GM12875 (cell line): ENCODE measurements around the gene TIMM8A.

ENCODE experiments used
- H3K4me3 ChIP-seq: one replicate; pipeline ENCODE4 v1.5.1; 2011; ENCODE audit warnings: low read depth, low read length, control low read depth
- TF ChIP-seq, protein P1 (sequence below): IDR thresholded peaks from 2 replicates; pipeline ENCODE4 v1.5.1; 2011; ENCODE audit warnings: low read depth, mild to moderate bottlenecking, control low read depth, inconsistent platforms, low read length, moderate library complexity, borderline replicate concordance; ENCODE audit not compliant: insufficient read depth

Gene TIMM8A

DNA sequence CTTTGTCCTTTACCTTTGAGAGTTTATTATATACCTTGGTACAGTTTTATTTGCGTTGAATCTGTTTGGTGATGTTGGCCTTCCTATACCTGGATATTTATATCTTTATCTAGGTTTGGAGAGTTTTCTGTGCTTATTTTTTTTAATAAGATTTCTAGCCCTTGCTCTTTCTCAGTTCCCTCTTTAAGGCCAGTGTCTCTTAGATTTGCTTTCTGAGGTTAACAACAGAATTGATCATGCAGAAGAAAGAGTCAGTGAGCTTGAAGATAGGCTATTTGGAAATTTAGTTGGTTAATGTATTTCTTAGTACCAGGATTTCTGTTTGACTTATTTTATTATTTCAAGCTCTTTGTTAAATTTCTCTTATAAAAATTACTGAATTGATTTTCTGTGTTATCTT lies 44.8 kb downstream of the TIMM8A start:
- no peak overlapping the region for H3K4me3 ChIP-seq
- TF ChIP-seq, protein P1, sequence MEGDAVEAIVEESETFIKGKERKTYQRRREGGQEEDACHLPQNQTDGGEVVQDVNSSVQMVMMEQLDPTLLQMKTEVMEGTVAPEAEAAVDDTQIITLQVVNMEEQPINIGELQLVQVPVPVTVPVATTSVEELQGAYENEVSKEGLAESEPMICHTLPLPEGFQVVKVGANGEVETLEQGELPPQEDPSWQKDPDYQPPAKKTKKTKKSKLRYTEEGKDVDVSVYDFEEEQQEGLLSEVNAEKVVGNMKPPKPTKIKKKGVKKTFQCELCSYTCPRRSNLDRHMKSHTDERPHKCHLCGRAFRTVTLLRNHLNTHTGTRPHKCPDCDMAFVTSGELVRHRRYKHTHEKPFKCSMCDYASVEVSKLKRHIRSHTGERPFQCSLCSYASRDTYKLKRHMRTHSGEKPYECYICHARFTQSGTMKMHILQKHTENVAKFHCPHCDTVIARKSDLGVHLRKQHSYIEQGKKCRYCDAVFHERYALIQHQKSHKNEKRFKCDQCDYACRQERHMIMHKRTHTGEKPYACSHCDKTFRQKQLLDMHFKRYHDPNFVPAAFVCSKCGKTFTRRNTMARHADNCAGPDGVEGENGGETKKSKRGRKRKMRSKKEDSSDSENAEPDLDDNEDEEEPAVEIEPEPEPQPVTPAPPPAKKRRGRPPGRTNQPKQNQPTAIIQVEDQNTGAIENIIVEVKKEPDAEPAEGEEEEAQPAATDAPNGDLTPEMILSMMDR: no peak
